Stimulated activated CD8-positive, alpha-beta memory T cell treated with anti-CD3 and anti-CD28 coated beads, Interleukin-7, amount 100 ng/mL, for 1 hour (primary cell): Measurements from ENCODE around the gene RPP40.
"Not testable (repeated sequence)": the region's sequence is repeated elsewhere in the genome, so short reads cannot be mapped to it uniquely, and the experiment has no call there.

Experiments used
- DNase-seq, 2 donors: peaks; one replicate each; pipeline ENCODE4 v3.0.0-alpha.2; 2020; ENCODE audit warnings: low read depth in 2 of 2

RPP40 gene

GRCh38 chr6:5020142-5020541 lies 16.3 kb upstream of the RPP40 start:
- DNase-seq, result no peak

- no peak for DNase-seq
These were observed 10.3 kb upstream of the RPP40 start for GRCh38 chr6:5014072-5014561.

- no peak for DNase-seq
These were observed 8.7 kb upstream of the RPP40 start for GRCh38 chr6:5012519-5012918.

GRCh38 chr6:5011346-5011745 lies 7.5 kb upstream of the RPP40 start:
- DNase-seq, result no peak

DNA sequence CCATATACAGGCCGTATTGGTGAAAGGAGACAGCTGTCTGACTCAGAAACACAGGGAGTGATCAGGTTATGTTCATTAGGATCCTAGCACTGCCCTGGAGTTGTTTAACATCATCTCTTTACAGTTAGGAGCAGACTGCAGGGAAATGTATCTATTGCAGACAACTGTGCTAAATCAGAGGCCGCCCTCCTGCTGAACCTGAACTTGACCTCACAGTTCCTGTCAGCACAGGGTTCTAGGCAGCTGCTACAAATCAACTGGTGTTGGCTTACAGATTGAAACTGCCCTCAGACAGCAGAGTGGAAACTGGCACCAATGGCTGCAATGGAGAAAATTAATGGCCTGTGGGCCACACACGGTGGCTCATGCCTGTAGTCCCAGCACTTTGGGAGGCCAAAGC lies 3.7 kb upstream of the RPP40 start:
- no peak for DNase-seq

GRCh38 chr6:5006222-5006621 lies 2.4 kb upstream of the RPP40 start:
- no peak for DNase-seq

DNA sequence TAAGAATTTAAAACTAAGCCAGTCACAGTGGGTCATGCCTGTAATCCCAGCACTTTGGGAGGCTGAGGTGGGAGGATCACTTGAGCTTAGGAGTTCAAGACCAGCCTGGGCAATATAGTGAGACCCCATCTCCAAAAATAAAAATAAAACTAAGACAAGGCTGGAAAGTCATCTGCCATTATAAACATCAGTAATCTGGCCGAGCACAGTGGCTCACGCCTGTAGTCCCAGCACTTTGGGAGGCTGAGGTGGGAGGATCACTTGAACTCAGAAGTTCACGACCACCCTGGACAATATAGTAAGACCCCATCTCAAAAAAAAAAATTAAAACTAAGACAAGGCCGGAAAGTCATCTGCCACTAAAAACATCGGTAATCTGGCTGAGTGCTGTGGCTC lies 1.2 kb upstream of the RPP40 start:
- not testable (repeated sequence) for DNase-seq

DNA sequence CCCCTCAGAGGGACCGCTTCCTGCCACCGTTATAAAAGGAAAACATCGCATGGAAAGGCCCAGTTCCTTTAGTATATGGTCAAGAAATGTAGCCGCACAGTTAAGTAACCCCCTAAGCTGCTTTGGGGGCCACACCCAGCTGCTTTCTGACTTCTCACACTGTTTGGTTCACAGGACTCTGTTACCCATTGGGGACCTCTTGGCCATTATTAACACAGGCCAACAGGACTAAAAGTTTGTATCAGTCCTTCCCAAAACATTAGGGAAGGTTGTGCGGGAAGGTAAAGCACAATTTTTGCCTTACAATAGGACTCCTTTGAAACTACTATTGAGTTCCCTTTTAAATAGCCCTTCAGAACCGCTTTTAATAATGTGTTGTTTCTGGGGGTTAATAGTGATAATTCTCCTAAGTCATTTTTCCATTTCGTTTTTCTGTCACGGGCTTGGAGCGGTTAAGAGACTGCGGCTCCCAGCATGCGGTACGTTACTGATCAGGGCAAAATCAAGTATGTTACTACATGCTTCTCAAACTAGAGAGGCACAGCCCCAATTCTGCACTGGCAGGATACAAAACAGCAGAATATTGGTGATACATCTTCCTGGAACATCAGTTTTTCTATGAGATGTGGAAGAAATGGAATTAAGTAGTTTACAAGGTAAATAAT lies 668 bp upstream of the RPP40 start:
- DNase-seq, result no peak

DNA sequence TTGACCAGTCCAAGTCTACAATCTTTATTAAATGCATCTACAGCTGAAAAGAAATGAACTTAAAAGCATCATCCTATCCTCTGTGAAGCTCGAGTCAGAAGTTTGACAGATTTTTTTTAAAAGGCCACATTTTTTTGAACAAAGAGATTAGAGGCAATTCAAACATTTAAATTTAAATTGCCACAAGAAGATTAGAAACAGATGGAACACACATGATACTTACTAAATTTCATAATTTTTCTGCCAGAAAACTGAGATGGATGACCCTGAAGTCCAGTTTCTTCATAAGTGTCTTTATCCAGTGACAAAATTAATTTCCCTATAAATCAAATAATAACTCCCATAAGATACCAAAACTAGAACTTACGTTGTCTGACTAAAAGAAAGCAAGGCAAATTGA lies 4.3 kb downstream of the RPP40 start:
- no peak for DNase-seq

GRCh38 chr6:4997862-4998261 lies 6.0 kb downstream of the RPP40 start:
- DNase-seq, result no peak

- no peak for DNase-seq
These were observed 9.1 kb downstream of the RPP40 start for GRCh38 chr6:4994741-4995140.

DNA sequence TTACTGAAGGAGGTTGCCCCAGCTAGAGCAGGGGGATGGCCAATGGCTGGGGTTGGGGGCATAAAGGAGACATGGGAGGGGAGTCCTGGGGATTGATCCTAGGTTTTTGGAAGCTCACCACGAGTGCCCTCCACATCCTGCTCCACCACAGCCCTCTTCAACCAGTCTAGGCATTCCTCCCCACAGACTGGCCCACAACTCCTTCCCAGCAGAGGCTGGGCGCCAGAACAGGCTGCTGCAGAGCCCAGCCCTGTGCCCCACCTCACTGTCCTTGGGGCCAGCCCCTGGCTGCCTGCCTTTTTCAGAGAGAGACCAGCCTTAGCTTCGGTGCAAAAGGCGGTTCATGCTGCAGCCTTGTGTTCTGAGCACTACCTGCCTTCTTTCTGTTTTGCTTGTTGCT lies 16.4 kb downstream of the RPP40 start:
- no peak for DNase-seq

DNA sequence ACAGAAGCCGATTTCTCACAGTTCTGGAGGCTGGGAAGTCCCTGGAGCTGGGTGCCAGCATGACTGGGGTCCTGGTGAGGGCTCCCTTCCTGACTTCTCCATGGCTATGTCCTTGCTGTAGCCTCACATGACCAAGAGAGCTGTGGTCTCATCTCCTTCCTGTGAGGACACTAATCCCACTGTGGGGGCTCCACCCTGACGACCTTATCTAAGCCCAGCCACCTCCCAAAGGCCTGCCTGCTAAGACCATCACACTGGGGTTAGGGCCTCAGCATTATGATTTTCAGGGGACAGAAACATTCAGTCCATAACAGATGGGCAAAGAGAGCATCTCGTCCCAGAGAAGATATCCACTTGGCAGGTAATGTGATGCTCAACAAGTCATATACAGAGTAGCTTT lies 16.8 kb downstream of the RPP40 start:
- DNase-seq, result no peak

DNA sequence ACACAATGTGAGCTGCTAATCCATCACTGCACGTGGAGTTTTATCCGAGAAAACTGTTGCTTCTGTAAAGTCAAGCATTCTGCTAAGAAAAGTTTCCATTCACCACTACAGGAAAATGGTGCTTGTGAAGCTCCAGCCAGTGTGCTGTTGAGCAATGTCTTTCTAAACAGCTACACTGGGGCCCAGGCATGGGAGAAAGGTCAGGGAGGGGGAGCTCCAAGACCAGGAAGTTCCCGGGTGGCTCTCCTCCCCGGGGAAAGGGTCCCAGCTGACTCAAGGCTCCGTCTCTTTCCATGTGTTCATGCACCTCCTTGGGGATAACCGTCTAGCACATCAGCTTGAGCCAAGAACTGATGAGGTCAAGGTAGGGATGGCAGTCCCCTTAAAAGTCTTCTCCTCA lies 20.5 kb downstream of the RPP40 start:
- no peak for DNase-seq

GRCh38 chr6:4981761-4982160 lies 22.1 kb downstream of the RPP40 start:
- no peak for DNase-seq

GRCh38 chr6:4979426-4979825 lies 24.4 kb downstream of the RPP40 start:
- no peak for DNase-seq

DNA sequence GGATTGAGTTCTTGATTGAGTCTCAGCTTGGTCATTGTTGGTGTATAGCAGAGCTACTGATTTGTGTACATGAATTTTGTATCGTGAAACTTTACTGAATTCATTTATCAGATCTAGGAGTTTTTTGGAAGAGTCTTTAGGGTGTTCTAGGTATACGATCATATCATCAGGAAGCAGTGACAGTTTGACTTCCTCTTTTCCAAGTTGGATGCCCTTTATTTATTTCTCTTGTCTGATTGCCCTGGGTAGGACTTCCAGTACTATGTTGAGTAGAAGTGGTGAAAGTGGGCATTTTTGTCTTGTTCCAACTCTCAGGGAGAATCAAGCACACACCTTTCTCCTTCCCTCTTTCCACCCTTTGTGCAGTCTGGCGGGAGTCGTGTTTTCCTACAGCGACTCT lies 26.4 kb downstream of the RPP40 start:
- DNase-seq, result no peak

GRCh38 chr6:4975506-4975905 lies 28.3 kb downstream of the RPP40 start:
- DNase-seq, result no peak

GRCh38 chr6:4974962-4975361 lies 28.9 kb downstream of the RPP40 start:
- no peak for DNase-seq

DNA sequence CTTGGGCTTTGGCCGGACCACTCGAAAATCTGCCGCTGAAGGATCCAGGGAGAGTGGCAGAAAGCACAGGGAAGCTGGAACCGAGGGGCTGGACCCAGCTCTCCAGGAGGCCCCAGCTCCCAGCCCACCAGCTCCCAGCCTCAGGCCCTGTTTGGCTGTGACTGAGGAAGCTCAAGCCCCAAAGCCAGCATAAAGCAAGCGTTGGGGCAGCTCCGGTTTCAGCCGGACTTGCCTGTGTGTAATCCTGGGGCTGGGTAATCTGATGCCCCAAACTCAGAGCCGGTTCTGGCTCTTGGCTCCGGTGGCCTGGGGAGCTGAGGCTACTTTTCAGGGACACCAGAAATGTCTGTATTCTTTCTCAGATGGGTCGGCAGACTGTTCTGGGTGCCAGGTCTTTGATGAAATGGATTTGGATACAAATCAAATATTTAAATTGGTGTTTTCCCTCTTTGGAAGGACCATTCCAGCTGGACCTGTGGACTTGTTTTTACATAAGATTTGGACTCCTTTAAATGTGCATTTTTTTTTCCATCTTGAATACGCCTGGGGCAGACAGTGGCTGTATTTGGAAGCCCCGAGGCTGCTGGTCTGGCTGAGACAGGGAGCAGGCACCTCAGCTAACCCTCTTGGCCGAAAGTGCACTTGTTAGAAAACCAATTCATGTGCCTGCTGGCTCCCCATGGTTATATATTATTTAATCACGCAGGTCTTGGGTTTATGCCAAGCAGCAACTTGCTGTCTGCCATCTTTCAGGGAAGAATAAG lies 29.7 kb downstream of the RPP40 start:
- no peak for DNase-seq

GRCh38 chr6:4973415-4973814 lies 30.4 kb downstream of the RPP40 start:
- DNase-seq, result no peak

- no peak for DNase-seq
These were observed 31.4 kb downstream of the RPP40 start for GRCh38 chr6:4972438-4972837.

GRCh38 chr6:4971851-4972250 lies 32.0 kb downstream of the RPP40 start:
- DNase-seq, result no peak
